ENCODE results near the gene FSD1. TPM values are rescaled to one million over a fixed set of nuclear protein-coding genes. Genes with fewer than 3 reads are reported as not detected.
"Not testable (repeated sequence)": the region's sequence is repeated elsewhere in the genome, so short reads cannot be mapped to it uniquely, and the experiment has no call there.

FSD1 gene
- total RNA-seq, 1 donor from 2014 or later: 46.5 TPM

DNA sequence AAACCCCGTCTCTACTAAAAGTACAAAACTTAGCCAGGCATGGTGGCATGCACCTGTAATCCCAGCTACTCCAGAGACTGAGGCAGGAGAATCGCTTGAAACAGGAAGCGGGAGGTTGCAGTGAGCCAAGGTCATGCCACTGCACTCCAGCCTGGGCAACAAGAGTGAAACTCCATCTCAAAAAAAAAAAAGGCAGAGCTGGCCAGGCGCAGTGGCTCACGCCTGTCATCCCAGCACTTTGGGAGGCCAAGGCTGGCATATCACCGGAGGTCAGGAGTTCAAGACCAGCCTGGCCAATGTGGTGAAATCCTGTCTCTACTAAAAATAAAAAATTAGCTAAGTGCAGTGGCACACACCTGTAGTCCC, 30.1 kb upstream of the FSD1 start:
- H3K4me1 Mint-ChIP-seq (ENCODE audit: low read depth); DNase-seq (ENCODE audit: low spot score); H3K9me3 Mint-ChIP-seq; H3K27ac Mint-ChIP-seq; intact Hi-C loops (cut with micrococcal nuclease); H3K27me3 Mint-ChIP-seq (ENCODE audit: insufficient read depth); H3K4me3 Mint-ChIP-seq: not testable (repeated sequence)
- peaks cover 10% of the 10 kb centered on the region for H3K36me3 Mint-ChIP-seq (ENCODE audit: low read depth)

GRCh38 chr19:4277191-4277696, 27.2 kb upstream of the FSD1 start:
- intact Hi-C loops (cut with micrococcal nuclease): no loop called here
- H3K27ac Mint-ChIP-seq: no peak overlapping the region

DNA sequence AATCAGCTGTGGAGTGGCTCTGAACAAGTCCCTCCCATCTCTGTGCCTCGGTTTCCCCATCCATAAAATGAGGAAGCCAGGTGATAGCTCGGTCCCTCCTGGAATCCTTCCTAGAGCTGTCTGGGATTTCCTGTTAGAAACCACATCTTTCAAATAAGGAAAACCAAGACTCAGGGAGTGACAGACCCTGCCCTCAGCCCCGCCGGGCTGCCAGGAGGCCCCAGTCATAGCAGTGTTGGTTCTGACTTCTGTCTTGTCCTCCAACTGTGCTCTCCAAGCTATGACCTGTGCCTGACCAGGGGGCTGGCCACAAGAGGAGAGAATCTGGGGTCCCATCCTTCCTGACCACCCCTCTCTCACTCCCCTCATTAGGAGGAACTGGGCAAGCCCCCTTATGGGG, 26.4 kb upstream of the FSD1 start:
- intact Hi-C loops (cut with micrococcal nuclease): no loop called here
- no peaks in the 10 kb centered on the region for H3K4me1 Mint-ChIP-seq (ENCODE audit: low read depth)
- H3K36me3 Mint-ChIP-seq (ENCODE audit: low read depth): no peaks in the 10 kb centered on the region
- no peak overlapping the region for H3K4me3 Mint-ChIP-seq
- H3K27me3 Mint-ChIP-seq (ENCODE audit: insufficient read depth): peaks cover 28% of the 10 kb centered on the region
- no peaks in the 10 kb centered on the region for H3K9me3 Mint-ChIP-seq
- no peak overlapping the region for H3K27ac Mint-ChIP-seq
- no peak for DNase-seq (ENCODE audit: low spot score)

More at GRCh38 chr19:4277191-4277696, 27.2 kb upstream of the FSD1 start:
- no peak for DNase-seq (ENCODE audit: low spot score)
- H3K9me3 Mint-ChIP-seq: no peaks in the 10 kb centered on the region
- no peak overlapping the region for H3K4me3 Mint-ChIP-seq
- no peaks in the 10 kb centered on the region for H3K36me3 Mint-ChIP-seq (ENCODE audit: low read depth)
- H3K27me3 Mint-ChIP-seq (ENCODE audit: insufficient read depth): peaks cover 28% of the 10 kb centered on the region
- H3K4me1 Mint-ChIP-seq (ENCODE audit: low read depth): no peaks in the 10 kb centered on the region

DNA sequence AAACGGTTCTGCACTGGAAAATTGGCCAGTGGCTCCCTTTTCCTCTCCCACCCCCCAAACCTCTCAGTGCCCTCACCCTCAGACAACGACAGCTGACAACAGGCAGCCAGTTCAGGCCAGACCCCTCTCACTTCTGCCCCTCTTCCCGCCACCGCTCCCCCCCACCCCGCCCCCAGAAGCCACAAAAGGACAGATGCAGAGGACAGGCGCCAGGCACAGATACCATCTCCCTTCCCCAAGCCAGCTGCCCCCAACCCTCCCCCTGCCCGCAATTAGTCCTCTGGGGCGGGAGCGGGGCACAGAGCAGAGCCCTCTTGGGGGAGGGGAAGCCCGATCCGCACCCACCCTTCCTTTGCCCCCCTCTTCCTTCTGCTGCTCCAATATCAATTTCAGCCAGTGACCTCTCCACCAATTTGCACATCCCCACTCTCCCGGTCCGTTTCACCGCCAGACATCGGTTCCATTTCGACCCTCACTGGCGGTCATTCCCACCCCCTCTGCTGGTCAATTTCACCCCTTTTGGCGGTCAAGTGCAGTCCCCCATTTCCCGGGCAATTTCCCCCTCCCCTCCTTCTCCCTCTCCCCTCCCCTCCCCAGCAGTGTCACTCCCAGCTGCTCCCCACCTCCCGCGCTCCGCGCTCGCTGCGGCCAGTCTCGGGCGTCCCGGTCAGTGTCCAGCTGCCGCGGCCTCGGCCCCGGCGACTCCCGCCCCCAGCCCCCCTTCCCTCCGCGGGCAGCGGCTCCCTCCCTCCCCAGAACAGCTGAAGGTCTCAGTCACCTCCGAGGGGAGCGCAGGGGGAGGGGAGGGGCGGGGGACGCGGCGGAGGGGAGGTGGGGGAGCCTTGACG, 25.8 kb upstream of the FSD1 start, which contains the start of gene SHD:
Gene SHD, plus strand, starts transcription at position 848 of the 848 bp plus-strand sequence. CDS start 798 bp downstream, outside the sequence.
- H3K36me3 Mint-ChIP-seq (ENCODE audit: low read depth): no peaks in the 10 kb centered on the region
- H3K27me3 Mint-ChIP-seq (ENCODE audit: insufficient read depth): peaks cover 28% of the 10 kb centered on the region
- no peak within 1 kb of the TSS for H3K4me3 Mint-ChIP-seq
- intact Hi-C loops (cut with micrococcal nuclease): no loop called here
- H3K27ac Mint-ChIP-seq: no peak within 1 kb of the TSS
- no peak for DNase-seq (ENCODE audit: low spot score)
- H3K4me1 Mint-ChIP-seq (ENCODE audit: low read depth): no peaks in the 10 kb centered on the region
- H3K9me3 Mint-ChIP-seq: no peaks in the 10 kb centered on the region

GRCh38 chr19:4279267-4279529, 25.2 kb upstream of the FSD1 start:
- intact Hi-C loops (cut with micrococcal nuclease): no loop called here
- Mint-ChIP-seq H3K27me3 (ENCODE audit: insufficient read depth) (peaks cover 28% of the 10 kb centered on the region), H3K9me3 (no peaks in the 10 kb centered on the region), H3K4me1 (ENCODE audit: low read depth) (no peaks in the 10 kb centered on the region), H3K27ac (no peak overlapping the region), H3K4me3 (no peak overlapping the region), H3K36me3 (ENCODE audit: low read depth) (no peaks in the 10 kb centered on the region)
- DNase-seq (ENCODE audit: low spot score): no peak

DNA sequence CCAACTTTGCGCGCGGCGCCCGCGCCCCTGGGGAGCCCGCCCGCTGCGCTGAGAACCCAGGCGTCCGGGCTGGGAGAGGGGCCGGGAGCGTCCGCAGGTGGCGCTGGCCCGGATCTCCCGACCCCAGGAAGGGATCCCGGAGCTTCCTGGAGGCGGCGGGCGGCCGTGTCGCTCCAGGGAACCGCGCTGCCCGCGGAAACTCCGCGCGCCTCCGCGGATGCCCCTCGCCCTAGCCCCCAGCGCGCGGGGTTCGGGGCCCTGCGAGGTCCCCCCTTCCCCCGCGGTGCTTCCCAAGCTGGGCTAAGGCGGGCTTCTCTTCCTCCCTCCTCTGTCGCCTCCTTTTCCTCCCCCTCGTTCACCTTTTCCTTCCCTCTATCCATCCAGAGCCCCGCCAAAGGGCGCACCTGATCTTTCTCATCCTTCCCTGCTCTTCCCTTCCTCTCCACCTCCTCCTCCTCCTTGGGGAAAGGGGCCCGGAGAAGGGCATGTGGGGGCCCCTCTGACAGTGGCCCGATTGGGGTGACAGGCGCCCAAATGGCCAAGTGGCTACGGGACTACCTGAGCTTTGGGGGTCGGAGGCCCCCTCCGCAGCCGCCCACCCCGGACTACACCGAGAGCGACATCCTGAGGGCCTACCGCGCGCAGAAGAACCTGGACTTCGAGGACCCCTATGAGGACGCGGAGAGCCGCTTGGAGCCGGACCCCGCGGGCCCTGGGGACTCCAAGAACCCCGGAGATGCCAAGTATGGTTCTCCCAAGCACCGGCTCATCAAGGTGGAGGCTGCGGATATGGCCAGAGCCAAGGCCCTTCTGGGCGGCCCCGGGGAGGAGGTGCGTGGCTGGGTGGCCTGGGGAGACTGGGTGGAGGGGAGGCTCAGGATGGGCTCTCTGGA, 24.6 kb upstream of the FSD1 start:
- DNase-seq (ENCODE audit: low spot score): no peak
- intact Hi-C loops (cut with micrococcal nuclease): no loop called here
- no peaks in the 10 kb centered on the region for H3K9me3 Mint-ChIP-seq
- no peak overlapping the region for H3K27ac Mint-ChIP-seq
- no peaks in the 10 kb centered on the region for H3K36me3 Mint-ChIP-seq (ENCODE audit: low read depth)
- peaks cover 28% of the 10 kb centered on the region for H3K27me3 Mint-ChIP-seq (ENCODE audit: insufficient read depth)
- no peaks in the 10 kb centered on the region for H3K4me1 Mint-ChIP-seq (ENCODE audit: low read depth)
- no peak overlapping the region for H3K4me3 Mint-ChIP-seq

DNA sequence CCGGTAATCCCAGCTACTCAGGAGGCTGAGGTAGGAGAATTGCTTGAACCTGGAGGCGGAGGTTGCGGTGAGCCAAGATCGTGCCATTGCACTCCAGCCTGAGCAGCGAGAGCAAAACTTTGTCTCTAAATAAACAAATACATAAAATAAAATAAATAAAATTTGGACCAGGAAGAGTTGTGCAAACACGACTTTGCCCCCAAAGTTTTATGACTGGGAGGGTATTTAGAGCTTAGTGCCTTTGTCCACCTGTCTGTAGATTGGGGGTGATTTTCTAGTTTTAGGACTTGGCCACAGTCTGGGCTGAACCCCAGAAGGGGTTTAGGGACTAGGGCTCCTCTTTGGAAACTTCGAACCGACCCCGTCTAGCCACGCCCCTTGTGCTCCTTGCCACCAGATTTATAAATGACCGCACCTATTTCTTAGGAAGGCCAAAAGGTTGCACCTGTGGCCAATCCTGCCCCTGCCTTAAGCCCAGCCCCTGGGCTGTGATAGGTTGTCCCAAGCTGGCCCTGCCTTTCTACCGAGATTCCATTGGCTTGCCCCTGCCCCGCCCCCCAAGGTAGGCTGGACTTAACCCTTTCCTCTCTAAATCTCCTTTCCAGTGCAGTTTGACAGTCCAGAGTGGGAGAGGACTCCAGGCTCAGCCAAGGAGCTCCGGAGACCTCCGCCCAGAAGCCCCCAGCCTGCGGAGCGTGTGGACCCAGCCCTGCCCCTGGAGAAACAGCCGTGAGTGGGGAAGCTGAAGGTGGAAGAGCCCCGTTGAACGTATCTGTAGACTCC, 20.0 kb upstream of the FSD1 start:
- H3K36me3 Mint-ChIP-seq (ENCODE audit: low read depth): no peaks in the 10 kb centered on the region
- intact Hi-C loops (cut with micrococcal nuclease): no loop called here
- no peak overlapping the region for H3K27ac Mint-ChIP-seq
- peaks cover 19% of the 10 kb centered on the region for H3K27me3 Mint-ChIP-seq (ENCODE audit: insufficient read depth)
- no peaks in the 10 kb centered on the region for H3K9me3 Mint-ChIP-seq
- H3K4me3 Mint-ChIP-seq: no peak overlapping the region
- H3K4me1 Mint-ChIP-seq (ENCODE audit: low read depth): no peaks in the 10 kb centered on the region
- DNase-seq (ENCODE audit: low spot score): no peak

GRCh38 chr19:4284974-4285373, 19.4 kb upstream of the FSD1 start:
- intact Hi-C loops (cut with micrococcal nuclease): no loop called here
- H3K9me3 Mint-ChIP-seq: no peaks in the 10 kb centered on the region

DNA sequence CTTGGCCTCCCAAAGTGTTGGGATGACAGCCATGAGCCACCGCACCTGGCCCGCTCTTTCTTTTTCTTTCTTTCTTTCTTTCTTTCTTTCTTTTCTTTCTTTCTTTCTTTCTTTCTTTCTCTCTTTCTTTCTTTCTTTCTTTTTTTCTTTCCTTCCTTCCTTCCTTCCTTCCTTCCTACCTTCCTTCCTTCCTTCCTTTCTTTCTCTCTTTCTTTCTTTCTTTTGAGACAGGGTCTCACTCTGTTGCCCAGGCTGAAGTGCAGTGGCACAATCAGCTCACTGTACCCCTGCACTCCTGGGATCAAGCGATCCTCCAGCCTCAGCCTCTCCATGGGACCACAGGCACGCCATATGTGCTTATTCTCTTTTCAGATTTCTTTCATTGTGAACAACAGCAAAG, 18.3 kb upstream of the FSD1 start:
- intact Hi-C loops (cut with micrococcal nuclease); H3K4me3 Mint-ChIP-seq; H3K4me1 Mint-ChIP-seq (ENCODE audit: low read depth); H3K27ac Mint-ChIP-seq; H3K9me3 Mint-ChIP-seq; DNase-seq (ENCODE audit: low spot score); H3K36me3 Mint-ChIP-seq (ENCODE audit: low read depth); H3K27me3 Mint-ChIP-seq (ENCODE audit: insufficient read depth): not testable (repeated sequence)

More at GRCh38 chr19:4284974-4285373, 19.4 kb upstream of the FSD1 start:
- DNase-seq (ENCODE audit: low spot score): no peak
- peaks cover 15% of the 10 kb centered on the region for H3K27me3 Mint-ChIP-seq (ENCODE audit: insufficient read depth)
- no peak overlapping the region for H3K27ac Mint-ChIP-seq
- no peaks in the 10 kb centered on the region for H3K36me3 Mint-ChIP-seq (ENCODE audit: low read depth)
- H3K4me3 Mint-ChIP-seq: no peak overlapping the region
- no peaks in the 10 kb centered on the region for H3K4me1 Mint-ChIP-seq (ENCODE audit: low read depth)

GRCh38 chr19:4288091-4288777, 16.2 kb upstream of the FSD1 start:
- Mint-ChIP-seq H3K4me3 (no peak overlapping the region), H3K27me3 (ENCODE audit: insufficient read depth) (no peaks in the 10 kb centered on the region), H3K36me3 (ENCODE audit: low read depth) (no peaks in the 10 kb centered on the region), H3K9me3 (no peaks in the 10 kb centered on the region), H3K4me1 (ENCODE audit: low read depth) (no peaks in the 10 kb centered on the region), H3K27ac (no peak overlapping the region)
- no peak for DNase-seq (ENCODE audit: low spot score)
- intact Hi-C loops (cut with micrococcal nuclease): no loop called here

DNA sequence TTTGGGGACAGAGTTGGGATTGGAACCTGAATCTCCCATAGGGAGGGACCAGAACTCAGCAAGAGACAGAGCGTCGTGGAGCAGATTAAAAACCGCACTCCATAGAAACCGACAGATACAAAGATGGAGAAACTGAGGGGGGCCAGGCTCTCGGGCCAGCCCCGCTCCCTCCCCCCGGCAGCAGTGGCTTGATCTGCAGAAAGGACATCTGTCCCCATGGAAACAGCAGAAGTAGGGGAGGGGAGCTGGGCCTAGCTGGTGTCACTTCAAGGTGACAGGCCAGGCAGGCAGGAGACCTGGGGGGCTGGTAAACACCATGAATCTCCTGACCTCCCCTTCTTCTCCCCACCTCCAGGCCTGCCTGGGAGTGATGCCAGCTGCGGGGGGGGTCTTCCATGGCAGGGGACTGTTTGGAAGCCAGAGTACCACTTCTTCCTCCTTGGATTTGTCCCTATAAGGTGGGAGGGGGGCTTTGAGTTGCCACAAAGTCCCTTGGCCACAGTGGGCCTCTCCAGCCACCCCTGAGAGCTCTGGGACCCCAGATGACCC, 13.1 kb upstream of the FSD1 start:
- Mint-ChIP-seq H3K4me1 (ENCODE audit: low read depth) (no peaks in the 10 kb centered on the region), H3K36me3 (ENCODE audit: low read depth) (no peaks in the 10 kb centered on the region)

GRCh38 chr19:4292515-4292914, 11.9 kb upstream of the FSD1 start:
- no peaks in the 10 kb centered on the region for H3K36me3 Mint-ChIP-seq (ENCODE audit: low read depth)
- no peak overlapping the region for H3K4me3 Mint-ChIP-seq
- no peak overlapping the region for H3K27ac Mint-ChIP-seq
- H3K4me1 Mint-ChIP-seq (ENCODE audit: low read depth): no peaks in the 10 kb centered on the region
- DNase-seq (ENCODE audit: low spot score): no peak
- intact Hi-C loops (cut with micrococcal nuclease): no loop called here
- H3K27me3 Mint-ChIP-seq (ENCODE audit: insufficient read depth): no peaks in the 10 kb centered on the region
- H3K9me3 Mint-ChIP-seq: no peaks in the 10 kb centered on the region

More for the DNA sequence above, 13.1 kb upstream of the FSD1 start:
- intact Hi-C loops (cut with micrococcal nuclease): no loop called here
- Mint-ChIP-seq H3K4me3 (no peak overlapping the region), H3K27me3 (ENCODE audit: insufficient read depth) (no peaks in the 10 kb centered on the region), H3K27ac (no peak overlapping the region), H3K9me3 (no peaks in the 10 kb centered on the region)
- no peak for DNase-seq (ENCODE audit: low spot score)
